HCT116 (cell line): ENCODE measurements around the gene ERC1. TPM values are rescaled to one million over a fixed set of nuclear protein-coding genes. Genes with fewer than 3 reads are reported as not detected.

Experiments
- ATAC-seq: fragments of 200-7000 bp; cut with Tn5 transposase; 2 replicates; pipeline ENCODE4 v1.9.1; 2020; ENCODE audit warnings: mild to moderate bottlenecking, moderate library complexity
- BruUV-seq: library from RNA; stranded (reverse); fragments of 400-500 nt; replicated peaks from 2 replicates; lab custom pipeline; 2021; lab: Mats Ljungman, UMichigan
- CTCF ChIA-PET: fragments of 300-600 bp; sonication (Branson Sonifier 250); formaldehyde crosslinking; loops from one replicate; lab custom pipeline; 2021; ENCODE audit warnings: antibody characterized with exemption; lab: Charles Lee
- POLR2A ChIA-PET: fragments of 300-600, 350-600 bp; sonication (Branson Sonifier 250); formaldehyde crosslinking; loops from one replicate; lab custom pipeline; 2021; ENCODE audit warnings: antibody characterized with exemption; lab: Charles Lee
- RAD21 ChIA-PET, 2 experiments: fragments of 300-600 bp; sonication (Branson Sonifier 250); formaldehyde crosslinking; loops; one replicate each; lab custom pipeline; 2023; ENCODE audit warnings: low total read pairs in 2 of 2; ENCODE audit not compliant: uncharacterized antibody in 2 of 2, unreplicated experiment in 2 of 2, low non-redundant PET in 1 of 2; lab: Charles Lee
- DNase-seq: peaks from one replicate; pipeline ENCODE4 v3.0.0-alpha.2; 2010; ENCODE audit warnings: low read depth, low spot score
- H2AFZ ChIP-seq: fragments of 200-600 bp; shearing (Covaris generic), sonication (generic); 2 replicates; pipeline ENCODE4 v1.6.1; 2017; ENCODE audit warnings: low read depth, mixed run types, mixed read lengths, antibody characterized with exemption, low read length; ENCODE audit not compliant: poor library complexity, severe bottlenecking
- H3K27ac ChIP-seq: 2 replicates; pipeline ENCODE4 v1.5.1; 2012; ENCODE audit warnings: low read depth, low read length
- H3K27me3 ChIP-seq: fragments of 200-600 bp; sonication (generic); 2 replicates; pipeline ENCODE4 v1.6.1; 2016; ENCODE audit warnings: mixed run types, low read length, mixed read lengths; ENCODE audit not compliant: insufficient read depth
- H3K36me3 ChIP-seq, 2 experiments: fragments of 200-500 bp in 1 of 2; fragments of 200-600 bp in 1 of 2; sonication (Bioruptor generic) in 1 of 2; sonication (generic) in 1 of 2; 2 replicates each; pipeline versions ENCODE4 v1.5.1 to v1.6.1; 2014 to 2016; ENCODE audit warnings: low read length in 2 of 2, inconsistent platforms in 1 of 2, mixed read lengths in 1 of 2, mixed run types in 1 of 2; ENCODE audit not compliant: insufficient read depth in 2 of 2, control insufficient read depth in 1 of 2
- H3K4me1 ChIP-seq, 2 experiments: fragments of 200-600 bp in 1 of 2; sonication (generic) in 1 of 2; 2 replicates each; pipeline versions ENCODE4 v1.5.1 to v1.6.1; 2012 to 2017; ENCODE audit warnings: low read length in 2 of 2, inconsistent platforms in 1 of 2, mild to moderate bottlenecking in 1 of 2, mixed read lengths in 1 of 2, mixed run types in 1 of 2, moderate library complexity in 1 of 2; ENCODE audit not compliant: insufficient read depth in 2 of 2, control insufficient read depth in 1 of 2
- H3K4me2 ChIP-seq: fragments of 200-600 bp; sonication (generic); 2 replicates; pipeline ENCODE4 v1.6.1; 2017; ENCODE audit warnings: mixed run types, low read length, mixed read lengths
- H3K4me3 ChIP-seq, 2 experiments: fragments of 200-600 bp in 1 of 2; sonication (generic) in 1 of 2; replicated peaks in 1 of 2; 2 replicates each; pipeline ENCODE4 v1.5.1; 2011 to 2016; ENCODE audit warnings: low read length in 2 of 2, control low read depth in 1 of 2, low read depth in 1 of 2, mild to moderate bottlenecking in 1 of 2, mixed read lengths in 1 of 2, mixed run types in 1 of 2
- H3K79me2 ChIP-seq: fragments of 200-600 bp; sonication (generic); 2 replicates; pipeline ENCODE4 v1.6.1; 2017; ENCODE audit warnings: mild to moderate bottlenecking, mixed run types, low read length, moderate library complexity, mixed read lengths; ENCODE audit not compliant: insufficient read depth
- H3K9ac ChIP-seq: fragments of 200-600 bp; sonication (generic); 2 replicates; pipeline ENCODE4 v1.6.1; 2016; ENCODE audit warnings: low read length, mixed read lengths
- H3K9me2 ChIP-seq: fragments of 200-600 bp; sonication (generic), shearing (Covaris generic); 2 replicates; pipeline ENCODE4 v1.6.1; 2017; ENCODE audit warnings: mixed run types, mild to moderate bottlenecking, moderate library complexity; ENCODE audit not compliant: insufficient read depth
- H3K9me3 ChIP-seq, 2 experiments: fragments of 200-500 bp in 1 of 2; fragments of 200-600 bp in 1 of 2; sonication (Bioruptor generic) in 1 of 2; sonication (generic) in 1 of 2; 2 replicates each; pipeline ENCODE4 v1.6.1; 2014 to 2017; ENCODE audit warnings: low read length in 2 of 2, mixed read lengths in 2 of 2, inconsistent platforms in 1 of 2, low read depth in 1 of 2, mild to moderate bottlenecking in 1 of 2, mixed run types in 1 of 2, moderate library complexity in 1 of 2; ENCODE audit not compliant: control insufficient read depth in 1 of 2, insufficient read depth in 1 of 2
- H4K20me1 ChIP-seq: fragments of 200-600 bp; sonication (generic), shearing (Covaris generic); 2 replicates; pipeline ENCODE4 v1.6.1; 2017; ENCODE audit warnings: mixed run types, mild to moderate bottlenecking, moderate library complexity; ENCODE audit not compliant: insufficient read depth
- CBX3 ChIP-seq: IDR thresholded peaks from 2 replicates; pipeline ENCODE4 v1.6.1; 2012; ENCODE audit warnings: low read depth
- CEBPB ChIP-seq: IDR thresholded peaks from 2 replicates; pipeline ENCODE4 v1.6.1; 2012; ENCODE audit warnings: low read depth
- EGR1 ChIP-seq: IDR thresholded peaks from 2 replicates; pipeline ENCODE4 v1.6.1; 2012; ENCODE audit warnings: low read depth
- EZH2phosphoT487 ChIP-seq: fragments of 200-600 bp; IDR thresholded peaks from 2 replicates; pipeline ENCODE4 v1.6.1; 2018; ENCODE audit warnings: antibody characterized with exemption, borderline replicate concordance
- JUND ChIP-seq: IDR thresholded peaks from 2 replicates; pipeline ENCODE4 v1.6.1; 2012
- POLR2A ChIP-seq: IDR thresholded peaks from 2 replicates; pipeline ENCODE4 v1.7.0; 2011; ENCODE audit warnings: borderline replicate concordance; ENCODE audit not compliant: insufficient read depth, insufficient read length; ENCODE audit errors: extremely low read depth
- POLR2AphosphoS5 ChIP-seq: IDR thresholded peaks from 2 replicates; pipeline ENCODE4 v1.6.1; 2011; ENCODE audit warnings: mild to moderate bottlenecking, low read depth, low read length, moderate library complexity
- RAD21 ChIP-seq: IDR thresholded peaks from 2 replicates; pipeline ENCODE4 v1.6.1; 2012; ENCODE audit warnings: low read depth, mild to moderate bottlenecking
- SP1 ChIP-seq: IDR thresholded peaks from 2 replicates; pipeline ENCODE4 v1.6.1; 2012; ENCODE audit warnings: low read depth
- TCF7L2 ChIP-seq: IDR thresholded peaks from 2 replicates; pipeline ENCODE4 v1.7.0; 2011; ENCODE audit warnings: borderline replicate concordance, inconsistent platforms; ENCODE audit not compliant: insufficient read depth, insufficient read length; ENCODE audit errors: extremely low read depth
- YY1 ChIP-seq: IDR thresholded peaks from 2 replicates; pipeline ENCODE4 v1.6.1; 2011; ENCODE audit warnings: low read length, low read depth, moderate library complexity, mild to moderate bottlenecking; ENCODE audit not compliant: insufficient replicate concordance; ENCODE audit errors: extremely low read depth
- ZFX ChIP-seq: fragments of 450-650 bp; IDR thresholded peaks from 2 replicates; pipeline ENCODE4 v1.6.1; 2017
- ZNF274 ChIP-seq: fragments of 200-500 bp; sonication (Bioruptor generic); IDR thresholded peaks from 2 replicates; pipeline ENCODE4 v1.6.1; 2014; ENCODE audit warnings: mild to moderate bottlenecking, low read depth, low read length, inconsistent platforms
- intact Hi-C: fragments of 100-400 bp; cut with micrococcal nuclease; formaldehyde crosslinking; loops from 2 replicates; pipeline ENCODE4 v1.10.0; 2022
- total RNA-seq: library from RNA; stranded (reverse); gene quantifications from one replicate; pipeline ENCODE4 v1.2.1, GENCODE V29; 2021; ENCODE audit not compliant: unreplicated experiment
- TF ChIP-seq, protein P1 (sequence below): IDR thresholded peaks from 2 replicates; pipeline ENCODE4 v1.6.1; 2012
- TF ChIP-seq, protein P2 (sequence below): IDR thresholded peaks from 2 replicates; pipeline ENCODE4 v1.6.1; 2012; ENCODE audit warnings: low read depth
- TF ChIP-seq, protein P3 (sequence below): IDR thresholded peaks from 2 replicates; pipeline ENCODE4 v1.6.1; 2012
- TF ChIP-seq, protein P4 (sequence below): IDR thresholded peaks from 2 replicates; pipeline ENCODE4 v1.6.1; 2011; ENCODE audit warnings: mild to moderate bottlenecking, low read length, moderate library complexity; ENCODE audit not compliant: insufficient replicate concordance; ENCODE audit errors: extremely low read depth
- TF ChIP-seq, protein P5 (sequence below), 3 experiments: fragments of 200-600 bp in 1 of 3; sonication (generic) in 1 of 3; IDR thresholded peaks in 2 of 3; conservative IDR thresholded peaks in 1 of 3; 2 replicates each; pipeline ENCODE4 v1.5.1; 2012 to 2017; ENCODE audit warnings: low read depth in 2 of 3, low read length in 2 of 3, antibody characterized with exemption in 1 of 3, borderline replicate concordance in 1 of 3, control low read depth in 1 of 3, mild to moderate bottlenecking in 1 of 3, mixed read lengths in 1 of 3, mixed run types in 1 of 3, moderate library complexity in 1 of 3; ENCODE audit not compliant: insufficient read depth in 1 of 3

ERC1 gene
- total RNA-seq, 1 experiment from 2014 or later, result 41.9 TPM

DNA sequence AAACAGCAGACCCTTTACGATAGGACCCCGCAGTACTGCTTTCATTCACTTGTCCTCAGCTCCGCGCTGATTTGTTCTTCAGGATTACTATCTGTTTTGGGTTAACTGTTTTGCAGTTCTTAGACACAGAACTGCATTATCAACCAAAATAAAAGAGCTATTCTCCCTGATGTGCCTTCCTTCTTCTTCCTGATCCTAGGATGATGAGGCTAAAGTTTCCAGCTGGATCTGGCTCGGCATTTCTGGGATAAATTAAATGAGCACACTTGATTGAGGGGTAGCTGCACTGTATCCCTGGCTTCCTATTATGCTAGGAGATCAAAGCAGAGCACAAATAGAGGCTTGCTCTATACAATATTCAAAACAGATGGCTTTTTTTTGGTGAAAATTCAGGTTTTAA is 437.6 kb downstream of the ERC1 start:
- ChIA-PET RAD21 (no interaction called here), POLR2A (no interaction called here)
- TF ChIP-seq JUND (no peak), POLR2A (no peak), ZNF274 (no peak), RAD21 (no peak), POLR2AphosphoS5 (no peak), EGR1 (no peak), CBX3 (no peak), CEBPB (no peak), EZH2phosphoT487 (no peak), ZFX (no peak), SP1 (no peak), YY1 (no peak), TCF7L2 (no peak)
- TF ChIP-seq, protein P1, sequence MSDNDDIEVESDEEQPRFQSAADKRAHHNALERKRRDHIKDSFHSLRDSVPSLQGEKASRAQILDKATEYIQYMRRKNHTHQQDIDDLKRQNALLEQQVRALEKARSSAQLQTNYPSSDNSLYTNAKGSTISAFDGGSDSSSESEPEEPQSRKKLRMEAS, result no peak
- TF ChIP-seq, protein P2, sequence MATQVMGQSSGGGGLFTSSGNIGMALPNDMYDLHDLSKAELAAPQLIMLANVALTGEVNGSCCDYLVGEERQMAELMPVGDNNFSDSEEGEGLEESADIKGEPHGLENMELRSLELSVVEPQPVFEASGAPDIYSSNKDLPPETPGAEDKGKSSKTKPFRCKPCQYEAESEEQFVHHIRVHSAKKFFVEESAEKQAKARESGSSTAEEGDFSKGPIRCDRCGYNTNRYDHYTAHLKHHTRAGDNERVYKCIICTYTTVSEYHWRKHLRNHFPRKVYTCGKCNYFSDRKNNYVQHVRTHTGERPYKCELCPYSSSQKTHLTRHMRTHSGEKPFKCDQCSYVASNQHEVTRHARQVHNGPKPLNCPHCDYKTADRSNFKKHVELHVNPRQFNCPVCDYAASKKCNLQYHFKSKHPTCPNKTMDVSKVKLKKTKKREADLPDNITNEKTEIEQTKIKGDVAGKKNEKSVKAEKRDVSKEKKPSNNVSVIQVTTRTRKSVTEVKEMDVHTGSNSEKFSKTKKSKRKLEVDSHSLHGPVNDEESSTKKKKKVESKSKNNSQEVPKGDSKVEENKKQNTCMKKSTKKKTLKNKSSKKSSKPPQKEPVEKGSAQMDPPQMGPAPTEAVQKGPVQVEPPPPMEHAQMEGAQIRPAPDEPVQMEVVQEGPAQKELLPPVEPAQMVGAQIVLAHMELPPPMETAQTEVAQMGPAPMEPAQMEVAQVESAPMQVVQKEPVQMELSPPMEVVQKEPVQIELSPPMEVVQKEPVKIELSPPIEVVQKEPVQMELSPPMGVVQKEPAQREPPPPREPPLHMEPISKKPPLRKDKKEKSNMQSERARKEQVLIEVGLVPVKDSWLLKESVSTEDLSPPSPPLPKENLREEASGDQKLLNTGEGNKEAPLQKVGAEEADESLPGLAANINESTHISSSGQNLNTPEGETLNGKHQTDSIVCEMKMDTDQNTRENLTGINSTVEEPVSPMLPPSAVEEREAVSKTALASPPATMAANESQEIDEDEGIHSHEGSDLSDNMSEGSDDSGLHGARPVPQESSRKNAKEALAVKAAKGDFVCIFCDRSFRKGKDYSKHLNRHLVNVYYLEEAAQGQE, result no peak
- TF ChIP-seq, protein P3, sequence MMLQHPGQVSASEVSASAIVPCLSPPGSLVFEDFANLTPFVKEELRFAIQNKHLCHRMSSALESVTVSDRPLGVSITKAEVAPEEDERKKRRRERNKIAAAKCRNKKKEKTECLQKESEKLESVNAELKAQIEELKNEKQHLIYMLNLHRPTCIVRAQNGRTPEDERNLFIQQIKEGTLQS, result no peak
- TF ChIP-seq, protein P4, sequence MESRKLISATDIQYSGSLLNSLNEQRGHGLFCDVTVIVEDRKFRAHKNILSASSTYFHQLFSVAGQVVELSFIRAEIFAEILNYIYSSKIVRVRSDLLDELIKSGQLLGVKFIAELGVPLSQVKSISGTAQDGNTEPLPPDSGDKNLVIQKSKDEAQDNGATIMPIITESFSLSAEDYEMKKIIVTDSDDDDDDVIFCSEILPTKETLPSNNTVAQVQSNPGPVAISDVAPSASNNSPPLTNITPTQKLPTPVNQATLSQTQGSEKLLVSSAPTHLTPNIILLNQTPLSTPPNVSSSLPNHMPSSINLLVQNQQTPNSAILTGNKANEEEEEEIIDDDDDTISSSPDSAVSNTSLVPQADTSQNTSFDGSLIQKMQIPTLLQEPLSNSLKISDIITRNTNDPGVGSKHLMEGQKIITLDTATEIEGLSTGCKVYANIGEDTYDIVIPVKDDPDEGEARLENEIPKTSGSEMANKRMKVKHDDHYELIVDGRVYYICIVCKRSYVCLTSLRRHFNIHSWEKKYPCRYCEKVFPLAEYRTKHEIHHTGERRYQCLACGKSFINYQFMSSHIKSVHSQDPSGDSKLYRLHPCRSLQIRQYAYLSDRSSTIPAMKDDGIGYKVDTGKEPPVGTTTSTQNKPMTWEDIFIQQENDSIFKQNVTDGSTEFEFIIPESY, result no peak
- TF ChIP-seq, protein P5, sequence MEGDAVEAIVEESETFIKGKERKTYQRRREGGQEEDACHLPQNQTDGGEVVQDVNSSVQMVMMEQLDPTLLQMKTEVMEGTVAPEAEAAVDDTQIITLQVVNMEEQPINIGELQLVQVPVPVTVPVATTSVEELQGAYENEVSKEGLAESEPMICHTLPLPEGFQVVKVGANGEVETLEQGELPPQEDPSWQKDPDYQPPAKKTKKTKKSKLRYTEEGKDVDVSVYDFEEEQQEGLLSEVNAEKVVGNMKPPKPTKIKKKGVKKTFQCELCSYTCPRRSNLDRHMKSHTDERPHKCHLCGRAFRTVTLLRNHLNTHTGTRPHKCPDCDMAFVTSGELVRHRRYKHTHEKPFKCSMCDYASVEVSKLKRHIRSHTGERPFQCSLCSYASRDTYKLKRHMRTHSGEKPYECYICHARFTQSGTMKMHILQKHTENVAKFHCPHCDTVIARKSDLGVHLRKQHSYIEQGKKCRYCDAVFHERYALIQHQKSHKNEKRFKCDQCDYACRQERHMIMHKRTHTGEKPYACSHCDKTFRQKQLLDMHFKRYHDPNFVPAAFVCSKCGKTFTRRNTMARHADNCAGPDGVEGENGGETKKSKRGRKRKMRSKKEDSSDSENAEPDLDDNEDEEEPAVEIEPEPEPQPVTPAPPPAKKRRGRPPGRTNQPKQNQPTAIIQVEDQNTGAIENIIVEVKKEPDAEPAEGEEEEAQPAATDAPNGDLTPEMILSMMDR (IDR thresholded peaks at IDR 0.05 in 2 of 3, conservative IDR thresholded peaks at IDR 0.05 in 1 of 3; ENCODE audit: borderline replicate concordance in 1 of 3, insufficient read depth in 1 of 3, low read depth in 2 of 3, low read length in 2 of 3), result no peak

More for the DNA sequence above, 437.6 kb downstream of the ERC1 start:
- H3K9ac ChIP-seq, result no peak overlapping the region
- no peaks in the 10 kb centered on the region for H3K27me3 ChIP-seq
- no peak overlapping the region for H3K4me2 ChIP-seq
- no peak overlapping the region for H3K27ac ChIP-seq
- no peaks in the 10 kb centered on the region for H3K79me2 ChIP-seq
- no peak overlapping the region for H2AFZ ChIP-seq
- DNase-seq, result no peak
- no peaks in the 10 kb centered on the region for H3K4me1 ChIP-seq
- H3K9me3 ChIP-seq, result no peaks in the 10 kb centered on the region
- H4K20me1 ChIP-seq, result no peaks in the 10 kb centered on the region
- no peaks in the 10 kb centered on the region for H3K36me3 ChIP-seq
- H3K9me2 ChIP-seq, result no peaks in the 10 kb centered on the region
- no peak overlapping the region for H3K4me3 ChIP-seq
- CTCF ChIA-PET, result no interaction called here
- no TSS peak for BruUV-seq
- no peak for ATAC-seq
- intact Hi-C loops, result no loop called here
